OCI-LY3 (cell line): ENCODE measurements around the gene OR2AK2.

Experiments used
- CTCF ChIP-seq: fragments of 200-600, 300-600 bp; sonication (generic); IDR thresholded peaks from 2 replicates; pipeline ENCODE4 v1.5.1; 2014; ENCODE audit warnings: antibody characterized with exemption, low read length, low read depth
- EZH2phosphoT487 ChIP-seq: fragments of 200-600 bp; shearing (Covaris generic); IDR thresholded peaks from 2 replicates; pipeline ENCODE4 v1.6.1; 2018; ENCODE audit warnings: antibody characterized with exemption, mixed run types, low read depth

GRCh38 chr1:248013229-248013710 is 48.2 kb downstream of the OR2AK2 start, which contains the start of gene OR2L5:
- no peak for TF ChIP-seq EZH2phosphoT487
- no peak for TF ChIP-seq CTCF
